ENCODE data around the gene CYP3A5. TPM values are rescaled to one million over a fixed set of nuclear protein-coding genes. Genes with fewer than 3 reads are reported as not detected.

Gene CYP3A5
- total RNA-seq, 1 donor from 2014 or later: 15.5 TPM

DNA sequence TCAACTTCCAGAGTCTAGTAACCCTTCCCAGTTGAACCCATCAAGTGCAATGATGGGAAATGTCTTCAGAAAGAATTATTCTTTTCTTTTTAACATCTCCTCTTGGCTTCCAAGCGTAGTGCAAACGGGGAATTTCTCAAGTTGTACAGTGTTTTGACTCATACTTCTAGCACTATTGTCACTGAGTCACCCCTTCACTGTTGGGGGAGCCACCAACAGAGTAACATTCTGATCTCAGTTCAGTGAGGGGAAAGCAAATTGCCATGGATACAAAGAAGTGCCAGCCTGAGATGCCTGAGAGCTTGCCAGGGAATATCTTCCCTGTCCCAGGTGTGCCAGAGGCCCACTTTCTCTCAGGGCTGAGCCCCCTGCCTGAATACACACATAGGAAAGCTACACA is 31.0 kb downstream of the CYP3A5 start:
- intact Hi-C loops (cut with DNase I): no loop called here
- Histone ChIP-seq H3K27me3 (ENCODE audit: low read depth) (no peaks in the 10 kb centered on the region), H3K36me3 (no peaks in the 10 kb centered on the region), H3K4me1 (no peaks in the 10 kb centered on the region), H3K4me3 (no peak overlapping the region), H3K27ac (no peak overlapping the region), H3K9me3 (no peaks in the 10 kb centered on the region)
- TF ChIP-seq, protein P1, sequence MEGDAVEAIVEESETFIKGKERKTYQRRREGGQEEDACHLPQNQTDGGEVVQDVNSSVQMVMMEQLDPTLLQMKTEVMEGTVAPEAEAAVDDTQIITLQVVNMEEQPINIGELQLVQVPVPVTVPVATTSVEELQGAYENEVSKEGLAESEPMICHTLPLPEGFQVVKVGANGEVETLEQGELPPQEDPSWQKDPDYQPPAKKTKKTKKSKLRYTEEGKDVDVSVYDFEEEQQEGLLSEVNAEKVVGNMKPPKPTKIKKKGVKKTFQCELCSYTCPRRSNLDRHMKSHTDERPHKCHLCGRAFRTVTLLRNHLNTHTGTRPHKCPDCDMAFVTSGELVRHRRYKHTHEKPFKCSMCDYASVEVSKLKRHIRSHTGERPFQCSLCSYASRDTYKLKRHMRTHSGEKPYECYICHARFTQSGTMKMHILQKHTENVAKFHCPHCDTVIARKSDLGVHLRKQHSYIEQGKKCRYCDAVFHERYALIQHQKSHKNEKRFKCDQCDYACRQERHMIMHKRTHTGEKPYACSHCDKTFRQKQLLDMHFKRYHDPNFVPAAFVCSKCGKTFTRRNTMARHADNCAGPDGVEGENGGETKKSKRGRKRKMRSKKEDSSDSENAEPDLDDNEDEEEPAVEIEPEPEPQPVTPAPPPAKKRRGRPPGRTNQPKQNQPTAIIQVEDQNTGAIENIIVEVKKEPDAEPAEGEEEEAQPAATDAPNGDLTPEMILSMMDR (IDR thresholded peaks at IDR 0.05): no peak
- no peak for DNase-seq
- no peak for ATAC-seq

DNA sequence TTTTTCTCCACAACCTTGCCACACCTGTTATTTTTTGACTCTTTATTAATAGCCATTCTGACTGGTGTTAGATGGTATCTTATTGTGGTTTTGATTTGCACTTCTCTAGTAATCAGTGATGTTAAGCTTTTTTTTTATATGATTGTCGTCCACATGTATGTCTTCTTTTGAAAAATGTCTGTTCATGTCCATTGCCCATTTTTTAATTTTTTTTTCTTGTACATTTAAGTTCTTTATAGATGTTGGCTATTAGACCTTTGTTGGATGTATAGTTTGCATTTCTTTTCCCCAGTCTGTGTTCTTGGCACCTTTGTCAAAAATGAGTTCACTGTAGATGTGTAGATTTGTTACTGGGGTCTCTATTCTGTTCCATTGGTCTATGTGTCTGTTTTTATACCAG is 34.2 kb downstream of the CYP3A5 start:
- Histone ChIP-seq H3K27ac (no peak overlapping the region), H3K9me3 (no peaks in the 10 kb centered on the region), H3K4me3 (no peak overlapping the region), H3K4me1 (no peaks in the 10 kb centered on the region), H3K27me3 (ENCODE audit: low read depth) (no peaks in the 10 kb centered on the region), H3K36me3 (no peaks in the 10 kb centered on the region)
- intact Hi-C loops (cut with DNase I): no loop called here
- TF ChIP-seq, protein P1 (IDR thresholded peaks at IDR 0.05): no peak
- no peak for ATAC-seq
- no peak for DNase-seq

DNA sequence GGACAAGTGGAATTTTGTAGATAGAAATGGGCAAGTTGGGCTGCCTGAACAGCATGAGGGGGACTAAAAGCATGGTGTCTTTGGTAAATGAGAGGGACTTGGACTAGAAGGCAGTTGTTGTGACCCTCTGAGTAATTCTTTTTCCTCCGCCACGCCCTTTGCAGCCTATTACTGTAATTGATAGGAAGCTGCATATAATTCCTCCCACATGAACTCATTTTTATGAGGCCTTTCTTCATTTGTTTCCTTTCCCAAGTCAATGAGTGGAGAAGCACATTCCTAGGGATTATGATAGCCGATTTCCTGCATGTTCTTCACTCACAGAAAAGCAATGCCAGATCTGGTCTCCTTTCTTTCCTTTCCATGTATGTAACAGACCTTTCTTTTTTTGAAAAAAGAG is 35.4 kb downstream of the CYP3A5 start:
- TF ChIP-seq, protein P1 (IDR thresholded peaks at IDR 0.05): no peak
- no peak for DNase-seq
- H3K9me3 ChIP-seq: no peaks in the 10 kb centered on the region
- H3K27me3 ChIP-seq (ENCODE audit: low read depth): no peaks in the 10 kb centered on the region
- ATAC-seq: no peak
- no peaks in the 10 kb centered on the region for H3K4me1 ChIP-seq
- H3K36me3 ChIP-seq: no peaks in the 10 kb centered on the region
- intact Hi-C loops (cut with DNase I): no loop called here
- no peak overlapping the region for H3K27ac ChIP-seq
- H3K4me3 ChIP-seq: no peak overlapping the region

DNA sequence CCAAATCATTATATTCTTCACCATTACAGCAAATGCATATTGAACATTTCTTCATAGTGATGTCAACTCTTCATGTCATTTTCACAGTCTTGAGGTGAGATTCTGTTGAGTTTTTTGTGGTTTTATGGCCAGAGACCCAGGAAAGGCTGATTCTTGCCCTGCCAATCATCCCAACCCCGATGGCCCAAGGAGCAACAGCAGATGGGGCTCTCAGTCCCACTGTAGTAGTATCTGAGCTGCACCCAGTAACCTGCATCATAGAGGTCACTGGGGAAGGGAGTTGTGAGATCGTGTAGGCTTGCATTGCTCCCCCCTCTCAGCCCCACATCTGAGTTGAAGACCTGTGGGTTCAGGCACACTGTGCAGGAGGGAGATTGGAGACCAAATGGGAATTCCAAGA is 36.3 kb downstream of the CYP3A5 start:
- no peaks in the 10 kb centered on the region for H3K36me3 ChIP-seq
- intact Hi-C loops (cut with DNase I): no loop called here
- no peak overlapping the region for H3K27ac ChIP-seq
- H3K27me3 ChIP-seq (ENCODE audit: low read depth): no peaks in the 10 kb centered on the region
- no peaks in the 10 kb centered on the region for H3K4me1 ChIP-seq
- no peaks in the 10 kb centered on the region for H3K9me3 ChIP-seq
- TF ChIP-seq, protein P1 (IDR thresholded peaks at IDR 0.05): no peak
- DNase-seq (no peak), ATAC-seq (no peak)
- H3K4me3 ChIP-seq: no peak overlapping the region

DNA sequence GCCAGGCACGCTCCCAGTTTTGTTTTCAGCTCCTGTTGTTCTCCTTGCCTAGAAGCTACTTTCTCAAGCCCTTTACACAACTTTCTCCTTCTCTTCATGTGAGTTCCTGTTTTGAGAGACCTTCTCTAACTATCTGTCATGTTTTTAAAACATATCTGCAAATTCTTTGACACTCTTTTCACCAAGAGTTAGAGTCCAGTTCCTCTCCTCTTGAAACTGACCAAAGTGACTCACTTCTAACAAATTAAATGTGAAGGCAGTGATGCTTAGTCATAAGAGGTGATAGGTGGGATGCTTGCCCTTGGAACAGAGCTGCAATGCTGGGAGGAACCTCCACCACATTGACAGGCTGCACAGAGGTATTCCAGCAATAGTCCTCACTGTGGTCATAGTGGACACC is 37.8 kb downstream of the CYP3A5 start:
- Histone ChIP-seq H3K9me3 (no peaks in the 10 kb centered on the region), H3K4me1 (no peaks in the 10 kb centered on the region), H3K27ac (no peak overlapping the region), H3K27me3 (ENCODE audit: low read depth) (no peaks in the 10 kb centered on the region), H3K4me3 (no peak overlapping the region), H3K36me3 (no peaks in the 10 kb centered on the region)
- intact Hi-C loops (cut with DNase I): no loop called here
- TF ChIP-seq, protein P1 (IDR thresholded peaks at IDR 0.05): no peak
- ATAC-seq: no peak
- DNase-seq: no peak

DNA sequence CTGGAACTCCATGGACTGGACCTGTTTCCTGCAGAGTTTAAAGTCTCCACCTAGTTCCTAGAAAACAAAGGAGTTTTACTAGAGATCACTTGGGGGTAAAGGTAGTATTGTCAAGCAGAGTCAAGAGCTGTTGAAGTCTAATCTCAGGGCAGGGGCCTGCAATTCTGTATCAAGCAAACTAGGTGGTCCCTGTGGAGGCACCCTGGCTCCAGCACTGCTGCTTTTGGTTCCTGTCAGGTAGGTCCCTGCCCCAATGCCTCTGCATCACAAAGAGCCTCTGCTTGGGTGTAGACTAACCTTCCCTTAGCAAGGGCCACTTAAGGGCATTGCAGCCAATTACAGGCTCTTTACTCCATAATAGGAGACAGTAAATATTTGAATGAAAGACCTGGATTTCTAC is 40.5 kb downstream of the CYP3A5 start:
- TF ChIP-seq, protein P1 (IDR thresholded peaks at IDR 0.05): no peak
- intact Hi-C loops (cut with DNase I): no loop called here
- Histone ChIP-seq H3K27me3 (ENCODE audit: low read depth) (no peaks in the 10 kb centered on the region), H3K4me1 (no peaks in the 10 kb centered on the region), H3K27ac (no peak overlapping the region), H3K4me3 (no peak overlapping the region), H3K9me3 (no peaks in the 10 kb centered on the region), H3K36me3 (peaks cover 4% of the 10 kb centered on the region)
- DNase-seq (no peak), ATAC-seq (no peak)
